GM18517 (cell line): Measurements from ENCODE around the gene DGCR8.

Source experiments
- ATAC-seq: cut with Tn5 transposase; IDR thresholded peaks from one replicate; pipeline ENCODE4 v1.9.1; 2021; ENCODE audit warnings: mild to moderate bottlenecking, moderate library complexity; ENCODE audit not compliant: unreplicated experiment

DGCR8 gene

DNA sequence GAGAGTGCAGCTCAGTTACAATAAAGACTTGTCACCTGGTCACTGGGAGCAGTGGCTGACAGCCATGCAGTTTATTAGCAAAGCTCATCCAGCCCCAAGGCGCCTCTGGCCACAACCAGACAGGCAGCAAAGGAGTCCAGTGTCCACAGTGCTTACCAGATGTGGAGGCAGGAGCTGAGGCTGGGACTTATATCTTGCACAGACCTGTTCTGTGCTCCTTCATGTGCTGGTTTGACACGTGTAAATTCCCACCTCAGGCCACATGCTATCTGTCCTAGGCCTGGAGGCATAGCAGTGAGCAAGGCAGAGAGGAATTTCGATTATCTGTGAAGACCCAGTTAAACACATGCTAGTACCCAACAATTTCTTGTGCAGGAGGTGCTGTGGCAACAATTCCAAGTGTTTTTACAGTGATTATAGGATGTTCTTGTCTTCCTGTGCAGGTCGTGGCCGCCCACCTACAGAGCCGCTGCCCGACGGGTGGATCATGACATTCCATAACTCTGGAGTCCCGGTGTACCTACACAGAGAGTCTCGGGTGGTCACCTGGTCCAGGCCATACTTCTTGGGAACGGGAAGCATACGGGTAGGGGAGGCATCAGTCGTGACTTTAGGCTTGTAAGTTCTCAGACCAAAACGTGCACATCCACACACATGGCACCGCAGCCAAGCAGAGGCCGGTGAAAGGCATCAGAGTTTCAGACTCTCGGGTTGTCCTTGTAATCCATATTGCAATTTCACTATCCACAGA is 9.4 kb downstream of the DGCR8 start:
- ATAC-seq = no peak

DNA sequence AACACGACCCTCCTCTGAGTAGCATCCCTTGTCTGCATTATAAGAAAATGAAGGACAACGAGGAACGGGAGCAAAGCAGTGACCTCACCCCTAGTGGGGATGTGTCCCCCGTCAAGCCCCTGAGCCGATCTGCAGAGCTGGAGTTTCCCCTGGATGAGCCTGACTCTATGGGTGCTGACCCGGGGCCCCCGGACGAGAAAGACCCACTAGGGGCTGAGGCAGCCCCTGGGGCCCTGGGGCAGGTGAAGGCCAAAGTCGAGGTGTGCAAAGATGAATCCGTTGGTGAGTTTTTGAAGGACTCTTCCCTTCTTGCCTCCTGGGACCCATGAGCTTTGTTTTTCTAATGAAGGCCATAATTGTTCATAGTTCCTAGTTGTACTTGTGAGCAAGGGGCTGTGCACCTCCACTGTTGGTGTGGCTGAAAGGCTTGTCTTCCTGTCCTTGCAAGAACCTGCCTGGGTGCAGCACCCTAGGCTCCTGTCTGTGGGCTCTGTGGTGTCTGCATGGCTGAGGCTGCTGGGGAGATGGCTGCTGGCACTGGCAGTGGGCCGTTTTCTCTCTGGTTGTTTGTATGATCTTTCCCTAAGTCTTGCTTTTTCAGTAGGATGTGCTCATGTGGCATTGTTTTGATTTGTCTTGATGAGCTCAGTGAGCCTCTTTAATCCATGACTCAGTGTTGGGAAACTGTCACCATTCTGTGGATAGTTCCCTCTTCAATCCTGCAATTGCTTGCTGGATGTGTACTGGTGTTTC is 10.1 kb downstream of the DGCR8 start:
- ATAC-seq = no peak

DNA sequence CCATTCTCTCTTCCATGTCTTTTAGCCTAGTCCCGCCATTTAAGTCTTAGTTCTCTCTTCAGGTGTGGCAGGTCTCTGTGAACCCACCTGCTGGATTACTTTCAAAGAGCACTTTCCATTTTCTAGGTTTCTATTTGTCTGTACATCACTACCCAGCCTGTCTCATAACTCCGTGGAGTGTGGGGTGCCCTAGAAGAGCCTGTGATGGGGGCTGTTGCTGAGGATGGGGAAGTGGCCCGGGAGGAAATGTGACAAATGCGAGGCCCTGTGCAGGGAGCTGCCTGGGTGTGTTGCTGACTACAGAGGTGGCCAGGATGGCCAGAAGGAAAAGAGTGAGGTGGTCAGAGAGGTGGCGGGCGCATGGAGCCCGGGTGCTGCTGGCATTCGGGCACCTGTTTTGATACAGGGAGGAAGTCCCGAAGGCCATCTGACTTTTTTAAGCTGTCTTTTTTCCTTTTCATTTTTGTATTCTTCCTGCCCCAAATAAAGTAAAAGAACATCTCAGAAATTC is 10.7 kb downstream of the DGCR8 start:
- ATAC-seq = no peak

DNA sequence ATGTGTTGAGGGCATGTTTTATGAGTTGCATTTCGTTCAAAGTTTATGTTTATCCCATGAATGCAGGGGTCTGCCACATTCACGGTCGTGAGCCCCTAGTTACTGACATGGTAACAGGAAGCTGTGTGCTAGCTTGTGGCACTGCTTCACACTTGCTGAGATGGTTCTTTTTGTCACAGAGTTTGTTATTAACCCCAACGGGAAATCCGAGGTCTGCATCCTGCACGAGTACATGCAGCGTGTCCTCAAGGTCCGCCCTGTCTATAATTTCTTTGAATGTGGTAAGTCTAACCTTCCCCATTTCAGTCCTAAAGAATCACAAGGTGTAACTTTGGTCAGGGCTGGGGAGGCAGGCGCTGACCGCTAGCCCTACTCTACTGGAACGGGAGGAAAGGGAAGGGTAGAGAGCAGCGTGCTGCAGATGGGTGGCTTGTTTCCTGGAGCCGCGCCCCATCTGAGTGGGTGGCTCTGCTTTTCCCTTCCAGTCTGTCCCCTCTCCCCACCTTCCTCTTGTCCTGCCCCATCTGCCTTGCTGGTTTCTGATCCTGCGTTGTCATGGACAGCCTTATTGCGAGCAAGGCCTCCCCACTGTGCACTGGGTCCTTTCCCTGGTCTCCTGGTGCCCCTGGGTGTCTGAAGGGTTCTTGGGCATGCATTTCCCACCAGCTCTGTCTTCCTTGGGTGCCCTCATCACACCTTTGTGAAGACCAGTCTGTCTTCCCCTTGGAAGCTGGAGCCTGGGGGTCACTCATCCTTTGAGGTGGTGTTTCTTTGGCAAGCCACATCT is 11.8 kb downstream of the DGCR8 start:
- no peak for ATAC-seq

DNA sequence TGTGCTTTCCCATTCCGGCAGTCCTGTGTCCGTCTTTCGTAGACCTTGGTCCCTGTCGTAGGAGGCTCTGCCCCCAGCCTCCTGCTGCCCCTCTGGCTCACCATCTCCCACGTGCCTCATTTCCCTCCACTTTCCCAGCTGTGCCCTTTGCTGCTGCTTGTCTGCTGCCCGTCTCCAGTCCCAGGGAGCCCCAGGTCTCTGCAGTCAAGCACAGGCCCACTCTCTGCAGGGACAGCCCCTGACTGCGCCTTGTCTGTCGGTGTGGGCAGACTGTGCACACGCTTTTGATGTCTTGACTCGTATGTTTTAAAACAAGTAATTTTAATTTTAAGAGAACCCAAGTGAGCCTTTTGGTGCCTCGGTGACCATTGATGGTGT is 12.4 kb downstream of the DGCR8 start:
- ATAC-seq = no peak

DNA sequence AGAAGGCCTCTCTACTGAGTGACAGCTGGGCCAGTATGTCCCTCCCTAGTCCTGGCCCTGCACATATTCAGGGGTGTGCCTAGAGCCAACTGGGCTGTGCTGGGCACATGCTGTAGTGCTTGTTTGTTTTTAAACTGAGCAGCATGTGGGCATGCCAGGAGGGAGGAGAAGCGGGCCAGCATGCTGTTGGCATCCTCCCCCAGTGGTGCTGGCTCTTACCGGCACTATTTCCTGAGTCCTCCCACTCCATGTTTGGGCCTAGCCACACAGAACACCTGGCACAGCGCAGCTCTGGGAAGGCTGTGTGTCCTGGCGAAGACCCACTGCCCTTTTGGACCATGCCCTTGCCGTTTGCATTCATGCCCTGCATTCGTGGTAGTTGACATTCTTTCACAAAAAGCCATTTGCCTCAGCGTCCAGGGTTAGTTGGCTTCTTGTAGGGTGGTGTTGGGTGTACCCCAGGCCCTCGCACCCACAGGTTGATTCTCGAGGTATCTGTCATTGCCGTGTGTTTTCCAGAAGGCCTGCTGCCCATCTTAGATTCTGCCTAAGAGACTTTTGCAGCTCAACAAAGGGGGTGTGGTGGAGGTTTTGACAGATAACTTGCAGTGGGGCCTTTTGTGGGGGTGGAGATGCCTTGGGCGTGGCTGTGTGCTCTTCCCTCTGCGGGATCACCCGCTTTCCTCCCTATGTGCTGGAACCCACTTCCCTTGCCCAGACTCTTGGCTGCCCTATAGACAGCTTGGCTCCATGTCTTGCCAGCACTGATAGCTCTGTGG is 13.6 kb downstream of the DGCR8 start:
- no peak for ATAC-seq

DNA sequence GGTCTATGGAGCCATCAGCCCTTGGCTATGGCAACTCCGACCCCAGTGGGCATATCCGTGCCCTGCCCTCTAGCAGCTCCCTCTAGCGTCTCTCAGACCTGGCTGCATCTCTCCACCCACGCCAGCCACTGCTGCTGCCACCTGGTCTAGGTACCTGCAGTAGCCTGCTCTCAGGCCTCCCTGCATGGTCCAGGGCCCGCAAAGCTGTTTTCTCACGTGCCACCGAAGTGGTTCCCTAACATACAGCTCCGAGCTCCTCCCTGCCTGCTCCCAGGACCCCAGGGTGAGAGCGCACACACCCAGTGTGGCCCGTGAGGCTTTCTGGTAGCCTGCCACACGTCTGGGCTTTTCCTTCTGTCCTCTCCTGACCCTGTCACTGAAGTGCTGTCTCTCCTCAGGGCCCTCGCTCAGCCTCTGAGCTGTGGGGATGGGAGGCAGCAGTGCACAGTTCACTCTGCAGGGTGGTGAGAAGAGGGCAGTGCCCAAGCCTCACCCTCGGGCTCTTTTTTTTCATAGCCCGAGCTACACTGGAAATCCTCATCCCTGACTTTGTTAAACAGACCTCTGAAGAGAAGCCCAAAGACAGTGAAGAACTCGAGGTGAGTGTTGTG is 14.3 kb downstream of the DGCR8 start:
- no peak for ATAC-seq

DNA sequence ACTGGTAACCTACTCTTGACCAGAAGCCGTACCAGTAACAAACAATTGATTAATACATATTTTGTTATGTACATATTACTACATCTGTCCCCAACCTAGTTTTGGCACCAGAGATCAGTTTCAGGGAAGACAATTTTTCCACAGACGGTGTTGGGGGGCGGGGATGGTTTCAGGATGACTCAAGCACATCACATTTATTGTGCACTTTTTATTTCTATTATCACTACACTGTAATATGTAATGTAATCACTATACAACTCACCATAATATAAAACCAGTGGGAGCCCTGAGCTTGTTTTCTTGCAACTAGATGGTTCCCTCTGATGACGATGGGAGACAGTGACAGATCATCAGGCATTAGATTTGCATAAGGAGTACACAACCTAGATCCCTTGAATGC is 15.5 kb downstream of the DGCR8 start:
- no peak for ATAC-seq

DNA sequence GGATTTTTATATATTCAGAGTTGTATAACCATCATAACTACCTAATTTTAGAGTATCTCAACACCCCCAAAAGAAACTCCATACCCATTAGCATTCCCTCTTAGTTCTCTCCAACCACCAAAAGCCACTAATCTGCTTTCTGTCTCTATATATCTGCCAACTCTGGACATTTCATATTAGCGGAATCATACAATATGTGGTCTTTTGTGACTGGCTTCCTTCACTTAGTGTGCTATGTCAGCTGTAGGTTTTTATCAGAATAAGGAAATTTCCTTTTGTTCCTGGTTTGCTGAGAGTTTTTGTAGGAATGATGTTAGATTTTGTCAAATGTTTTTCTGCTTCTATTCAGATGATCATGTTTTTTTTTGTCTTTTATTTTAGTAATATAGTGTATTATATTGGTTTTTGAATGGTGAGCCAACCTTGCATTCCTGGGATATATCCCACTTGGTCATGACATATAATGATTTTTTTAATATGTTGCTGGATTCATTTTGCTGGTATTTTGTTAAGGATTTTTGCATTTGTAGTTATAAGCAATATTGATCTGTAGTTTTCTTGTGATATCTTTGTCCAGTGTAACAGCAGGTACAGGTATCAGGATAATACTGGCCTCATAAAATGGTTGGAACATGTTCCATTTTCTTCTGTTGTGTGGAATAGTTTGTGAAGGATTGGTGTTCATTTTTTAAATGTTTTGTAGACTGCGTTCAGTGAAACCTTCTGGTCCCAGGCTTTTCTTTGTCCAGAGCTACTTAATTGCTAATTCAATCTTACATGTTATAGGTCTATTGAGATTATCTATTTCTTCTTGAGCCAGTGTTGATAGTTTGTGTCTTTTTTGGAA is 16.8 kb downstream of the DGCR8 start:
- ATAC-seq = no peak

DNA sequence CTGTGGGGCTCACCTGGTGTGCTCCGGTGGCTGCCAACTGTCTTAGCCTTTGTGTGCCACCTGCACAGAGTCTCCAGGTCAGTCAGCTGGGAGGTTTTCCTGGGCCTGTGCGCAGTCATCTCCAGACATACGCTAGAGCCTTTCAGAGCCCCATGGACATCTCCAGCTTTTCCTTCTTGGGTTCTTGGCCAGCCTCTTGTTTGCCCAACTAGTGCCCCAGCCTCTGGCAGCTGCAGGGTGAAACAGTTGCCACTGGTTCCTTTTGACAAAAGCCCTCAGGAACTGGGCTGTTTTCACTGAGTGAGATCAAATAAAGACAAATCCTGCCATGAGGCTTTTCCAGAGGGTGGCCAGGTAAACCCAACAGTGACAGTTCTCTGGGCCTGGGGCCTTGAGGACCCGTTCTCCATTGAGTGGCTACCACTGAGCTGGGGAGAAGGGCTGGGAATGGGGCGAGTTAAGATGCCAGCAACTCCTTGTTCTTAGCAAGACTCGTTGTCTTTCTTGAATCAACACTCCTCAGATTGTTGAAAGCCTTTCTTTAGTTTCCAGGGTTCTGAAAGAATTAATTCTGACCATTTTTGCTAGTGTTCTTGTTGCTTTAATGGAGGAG is 19.2 kb downstream of the DGCR8 start:
- ATAC-seq = no peak

DNA sequence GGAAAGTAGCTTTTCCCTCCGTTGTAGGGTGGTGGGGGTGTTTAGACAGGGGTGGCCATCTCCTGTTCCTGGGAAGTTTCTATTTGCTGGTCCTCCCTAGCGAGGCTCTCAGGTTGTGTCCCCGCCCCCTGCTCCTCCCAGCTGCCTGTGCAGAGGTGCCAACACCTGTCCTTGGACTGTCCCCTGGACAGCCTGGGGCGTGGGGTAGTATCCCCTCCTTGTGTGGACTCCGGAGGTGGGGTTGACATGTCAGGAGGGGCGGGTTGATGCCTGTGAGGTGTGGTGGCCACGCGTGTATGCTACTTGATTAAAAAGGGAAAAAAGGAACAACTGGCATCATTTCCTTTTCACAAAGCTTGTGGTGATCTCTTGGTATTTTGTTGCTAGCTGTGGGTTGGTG is 21.6 kb downstream of the DGCR8 start:
- no peak for ATAC-seq

DNA sequence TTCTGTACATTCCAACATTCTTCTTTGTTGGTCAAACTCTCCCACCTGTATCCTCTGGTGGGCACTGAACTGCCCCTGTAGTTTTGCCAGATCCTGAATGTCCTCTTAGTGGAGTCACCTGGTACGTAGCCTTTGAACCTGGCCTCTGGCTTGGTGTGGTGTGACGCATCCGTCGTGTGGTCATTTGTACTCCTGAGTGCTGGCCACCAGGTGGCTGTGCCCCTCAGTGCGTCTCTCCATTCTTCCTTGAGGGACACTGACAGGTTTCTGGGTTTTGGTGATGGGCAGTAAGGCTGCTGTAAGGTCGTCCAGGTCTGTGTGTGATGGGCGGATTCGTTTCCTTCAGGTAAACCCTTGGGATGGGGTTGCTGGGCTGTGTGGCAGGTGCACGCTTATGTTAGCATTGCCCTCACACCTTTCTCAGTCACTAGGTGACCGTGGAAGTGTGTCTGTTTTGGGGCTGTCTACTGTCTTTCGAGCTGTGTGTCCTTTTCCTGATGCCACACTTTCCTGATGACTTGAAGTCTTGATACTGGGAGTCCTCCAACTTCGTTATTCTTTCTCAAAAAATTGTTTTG is 22.3 kb downstream of the DGCR8 start:
- ATAC-seq = no peak

DNA sequence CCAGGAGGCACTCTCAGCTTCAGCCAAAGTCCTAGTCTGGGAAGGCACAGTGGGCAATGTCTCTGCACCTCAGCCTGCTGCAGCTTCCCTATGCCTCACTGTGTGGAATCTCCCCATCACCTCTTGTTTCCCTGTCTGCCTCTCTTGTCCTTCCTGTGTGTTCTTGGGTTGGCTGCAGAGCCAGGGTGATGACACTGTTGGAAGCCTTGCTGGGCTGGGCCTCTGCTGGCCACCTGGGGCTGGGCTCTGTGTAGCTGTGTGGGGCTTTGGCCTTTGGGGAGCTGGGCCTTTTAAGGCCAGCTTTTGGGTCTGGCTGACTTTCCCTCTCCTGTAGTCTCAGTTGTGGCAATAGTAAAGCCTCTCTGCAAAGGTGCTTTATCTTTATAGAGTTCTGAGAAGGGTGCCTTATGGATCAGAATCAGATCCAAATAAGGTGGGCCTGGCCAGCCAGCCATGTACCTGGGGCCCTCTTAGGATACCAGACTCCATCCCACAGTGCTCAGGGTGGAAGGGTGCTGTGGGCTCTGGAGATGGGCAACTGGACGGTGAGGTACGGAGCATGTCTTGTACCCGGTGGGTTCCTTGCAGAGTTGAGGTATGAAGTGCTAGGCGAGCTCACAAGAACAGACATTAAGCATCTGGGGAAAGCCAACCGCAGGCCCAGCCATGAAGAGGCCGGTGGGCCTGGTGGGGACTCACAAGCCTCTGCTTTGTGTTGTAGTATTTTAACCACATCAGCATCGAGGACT is 25.6 kb downstream of the DGCR8 start:
- ATAC-seq = no peak

DNA sequence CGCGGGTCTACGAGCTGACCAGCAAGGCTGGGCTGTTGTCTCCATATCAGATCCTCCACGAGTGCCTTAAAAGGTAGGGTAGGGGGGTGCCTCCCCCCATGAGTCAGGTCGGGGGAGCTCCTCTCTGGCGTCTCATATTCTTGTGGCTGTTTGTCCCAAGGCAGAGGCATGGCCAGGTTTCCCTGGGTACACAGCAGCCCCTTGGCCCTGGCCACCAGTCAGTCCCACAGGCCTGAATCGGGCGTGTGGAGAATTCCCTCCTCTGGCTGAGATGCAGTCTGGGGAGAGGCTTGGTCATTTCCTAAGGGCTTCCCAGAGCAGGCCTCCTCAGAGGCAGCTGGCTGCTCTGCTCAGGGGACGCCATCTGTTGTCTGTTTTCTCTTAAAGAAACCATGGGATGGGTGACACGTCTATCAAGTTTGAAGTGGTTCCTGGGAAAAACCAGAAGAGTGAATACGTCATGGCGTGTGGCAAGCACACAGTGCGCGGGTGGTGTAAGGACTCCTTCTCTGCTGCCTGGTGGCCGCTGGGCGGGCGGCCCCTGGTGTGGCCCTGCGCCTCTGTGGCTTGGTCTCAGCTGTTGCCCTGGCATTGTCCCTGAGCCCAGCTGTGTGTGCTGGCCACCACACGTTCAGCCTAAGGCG is 26.3 kb downstream of the DGCR8 start:
- no peak for ATAC-seq

DNA sequence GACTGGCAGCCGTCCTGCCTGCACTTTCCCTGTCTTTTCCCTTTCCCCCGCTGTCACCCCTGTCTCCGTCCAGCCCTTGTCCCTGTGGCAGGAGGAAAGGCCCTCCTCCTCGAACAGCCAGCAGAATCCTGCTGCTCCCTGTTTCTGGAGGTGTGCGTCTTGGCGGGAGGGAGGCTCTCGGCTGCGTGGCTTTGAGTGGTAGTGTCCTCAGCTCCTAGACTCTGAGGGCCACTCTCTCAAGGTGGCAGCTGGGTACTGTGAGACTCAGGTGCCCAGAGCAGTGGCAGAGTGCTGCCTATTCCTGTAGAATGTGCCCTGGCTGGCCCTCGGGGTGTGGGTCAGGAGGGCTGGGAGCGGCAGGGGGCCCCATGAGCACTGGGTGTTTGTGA is 26.8 kb downstream of the DGCR8 start:
- no peak for ATAC-seq

DNA sequence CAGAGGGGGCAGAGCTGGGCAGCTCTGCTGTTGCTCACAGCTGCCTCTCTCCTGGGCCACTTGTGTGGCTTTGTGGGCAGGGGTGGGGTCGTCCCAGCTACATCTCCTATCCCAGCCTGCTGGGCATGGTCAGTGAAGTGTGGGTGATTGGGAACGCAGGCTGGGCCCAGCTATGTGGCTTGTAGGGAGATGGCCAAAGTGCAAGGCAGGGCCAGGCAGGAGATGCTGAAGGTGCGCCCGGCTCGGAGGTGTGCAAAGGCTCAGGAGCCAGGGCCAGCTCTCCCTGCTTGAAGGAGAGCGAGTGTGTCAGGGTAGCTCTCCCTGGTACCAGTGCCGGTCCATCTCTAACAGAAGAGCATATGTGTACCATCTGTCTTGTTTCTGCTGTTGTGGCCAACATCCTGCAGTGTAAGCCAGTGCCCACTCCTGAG is 27.4 kb downstream of the DGCR8 start:
- no peak for ATAC-seq

DNA sequence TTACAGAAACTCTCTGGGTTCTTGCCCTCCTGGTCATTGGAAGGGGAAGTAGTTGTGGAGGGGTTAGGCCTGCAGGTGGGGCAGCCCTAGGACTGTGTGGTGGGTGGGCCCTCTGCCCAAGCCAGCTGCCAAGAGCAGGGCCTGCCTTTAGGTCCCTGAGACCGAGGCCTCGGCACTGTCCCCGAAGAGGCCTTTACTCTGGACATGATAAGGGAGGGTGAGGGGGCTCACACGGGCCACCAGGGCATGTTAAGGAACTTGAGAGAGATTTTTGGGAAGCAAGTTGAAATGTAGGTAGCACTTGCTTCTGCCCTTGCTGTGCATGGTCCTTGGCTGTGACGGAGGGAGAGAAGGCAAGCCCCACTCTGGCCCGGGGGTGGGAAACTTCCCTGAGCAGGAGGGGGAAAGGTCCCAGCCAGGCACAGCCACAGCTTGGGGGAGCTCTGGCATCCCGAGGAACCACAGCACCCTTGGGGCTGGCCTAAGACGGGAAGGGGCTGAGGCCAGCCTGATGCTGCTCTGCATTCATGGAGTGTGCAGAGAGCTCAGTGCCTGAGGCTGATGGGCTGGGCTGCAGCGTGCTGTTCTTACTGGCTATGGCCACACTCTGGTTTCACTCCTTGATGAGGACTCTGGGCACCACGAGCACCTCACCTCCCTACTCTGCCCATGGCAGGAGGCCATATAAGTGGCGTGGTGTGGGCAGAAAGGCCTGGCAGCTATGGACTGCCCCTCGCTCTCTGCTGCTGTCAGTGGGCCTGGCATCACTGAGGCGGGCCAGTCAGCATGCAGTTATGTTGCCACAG is 28.1 kb downstream of the DGCR8 start:
- ATAC-seq = no peak
